Neural cell (in vitro differentiated cells): ENCODE measurements around the gene MROH2A.

Experiments
- CTCF ChIP-seq: fragments of 450-650 bp; IDR thresholded peaks from 2 replicates; pipeline ENCODE4 v1.5.1; 2014; ENCODE audit warnings: antibody characterized with exemption, mild to moderate bottlenecking, moderate library complexity; ENCODE audit not compliant: poor library complexity, severe bottlenecking
- POLR2AphosphoS5 ChIP-seq: IDR thresholded peaks from 2 replicates; pipeline ENCODE4 v1.6.1; 2012
- RAD21 ChIP-seq: fragments of 450-650 bp; conservative IDR thresholded peaks from 2 replicates; pipeline ENCODE4 v1.6.1; 2014; ENCODE audit warnings: antibody characterized with exemption, mild to moderate bottlenecking, moderate library complexity

DNA sequence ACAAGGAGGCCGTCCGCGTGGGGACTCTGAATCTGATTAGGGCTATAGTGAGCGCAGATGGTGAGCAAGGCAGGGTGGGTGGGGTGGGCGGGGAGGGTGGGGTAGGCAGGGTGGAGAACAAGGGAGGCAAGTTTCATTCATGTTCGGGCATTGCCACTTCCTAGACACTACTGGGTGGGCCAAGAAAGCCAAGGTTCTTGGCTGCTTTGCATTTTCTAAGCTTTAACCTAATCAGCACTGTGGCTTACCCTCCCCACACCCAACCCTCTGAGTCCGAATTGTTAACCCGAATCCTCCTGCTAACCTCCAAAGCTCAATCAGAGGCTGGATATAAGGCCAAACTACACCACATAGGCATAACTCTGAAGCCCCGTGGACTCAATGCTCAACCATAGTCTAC lies 18.1 kb downstream of the MROH2A start:
- TF ChIP-seq CTCF (no peak), POLR2AphosphoS5 (no peak), RAD21 (no peak)
